Lung (tissue), 12 donors: ENCODE results near the gene SGSH. TPM values are rescaled to one million over a fixed set of nuclear protein-coding genes. Genes with fewer than 3 reads are reported as not detected.

ENCODE experiments used
- ATAC-seq: fragments of 200-7000 bp; cut with Tn5 transposase; one replicate; pipeline ENCODE4 v1.9.1; 2020; ENCODE audit warnings: moderate number of reproducible peaks; ENCODE audit not compliant: insufficient read depth, low FRiP score
- DNase-seq, 3 donors: peaks; one replicate each; pipeline ENCODE4 v3.0.0-alpha.2; 2013 to 2017
- H3K27ac ChIP-seq, 2 donors: one replicate each; pipeline ENCODE4 v1.5.1; 2013; ENCODE audit warnings: mild to moderate bottlenecking in 2 of 2, moderate library complexity in 2 of 2, control low read depth in 1 of 2, inconsistent platforms in 1 of 2, low read depth in 1 of 2, low read length in 1 of 2
- H3K27me3 ChIP-seq, 3 donors: one replicate each; pipeline ENCODE4 v1.5.1; 2013; ENCODE audit warnings: low read length in 2 of 3; ENCODE audit not compliant: control insufficient read depth in 3 of 3, insufficient read depth in 3 of 3
- H3K36me3 ChIP-seq, 4 donors: one replicate each; pipeline ENCODE4 v1.5.1; 2013; ENCODE audit warnings: low read length in 4 of 4, mild to moderate bottlenecking in 1 of 4, moderate library complexity in 1 of 4; ENCODE audit not compliant: control insufficient read depth in 4 of 4, insufficient read depth in 4 of 4
- H3K4me1 ChIP-seq, 5 donors: one replicate each; pipeline ENCODE4 v1.5.1; 2013; ENCODE audit warnings: low read length in 5 of 5, mild to moderate bottlenecking in 2 of 5, moderate library complexity in 1 of 5; ENCODE audit not compliant: control insufficient read depth in 5 of 5, insufficient read depth in 5 of 5
- H3K4me3 ChIP-seq: one replicate; pipeline ENCODE4 v1.5.1; 2013; ENCODE audit warnings: mild to moderate bottlenecking, control low read depth, moderate library complexity
- H3K9ac ChIP-seq, 2 donors: one replicate each; pipeline ENCODE4 v1.5.1; 2013; ENCODE audit warnings: low read length in 2 of 2, control low read depth in 1 of 2; ENCODE audit not compliant: insufficient read depth in 1 of 2
- H3K9me3 ChIP-seq, 4 donors: one replicate each; pipeline ENCODE4 v1.5.1; 2013; ENCODE audit warnings: low read length in 3 of 4, mild to moderate bottlenecking in 1 of 4, moderate library complexity in 1 of 4; ENCODE audit not compliant: control insufficient read depth in 4 of 4, insufficient read depth in 3 of 4
- WGBS, 2 donors: extraction: QIAGEN DNeasy Blood & Tissue Kit; methylation state at CpG; one replicate each; pipeline ENCODE4 v1.1.7; 2013; 5-methylcytosine and 5-hydroxymethylcytosine counted together
- polyA plus RNA-seq, 2 donors: library from polyadenylated mRNA; stranded (reverse); fragments of 200-250 nt; gene quantifications; one replicate each; pipeline ENCODE4 v1.2.1, GENCODE V29; 2013
- total RNA-seq, 2 donors: library from RNA; depleted of rRNA in 1 of 2; stranded (reverse); fragments of >200 nt in 1 of 2; gene quantifications; one replicate each; pipeline ENCODE4 v1.2.1, GENCODE V29; 2014 to 2021
- TF ChIP-seq, protein P1 (sequence below): IDR thresholded peaks from 2 replicates; pipeline ENCODE4 v1.5.1; 2012; ENCODE audit warnings: mild to moderate bottlenecking; ENCODE audit errors: control extremely low read depth, extremely low read depth
- donor health status: control.
- donor health status: control.
- donor health status: Bipolar disorder and iron deficiency.
- donor health status: healthy.
- donor health status: DM: yes; HTN: yes; CAD: no.

The SGSH gene
- total and polyA plus RNA-seq, 4 donors, result 27.5 to 75.1 (median 54.1) TPM

DNA sequence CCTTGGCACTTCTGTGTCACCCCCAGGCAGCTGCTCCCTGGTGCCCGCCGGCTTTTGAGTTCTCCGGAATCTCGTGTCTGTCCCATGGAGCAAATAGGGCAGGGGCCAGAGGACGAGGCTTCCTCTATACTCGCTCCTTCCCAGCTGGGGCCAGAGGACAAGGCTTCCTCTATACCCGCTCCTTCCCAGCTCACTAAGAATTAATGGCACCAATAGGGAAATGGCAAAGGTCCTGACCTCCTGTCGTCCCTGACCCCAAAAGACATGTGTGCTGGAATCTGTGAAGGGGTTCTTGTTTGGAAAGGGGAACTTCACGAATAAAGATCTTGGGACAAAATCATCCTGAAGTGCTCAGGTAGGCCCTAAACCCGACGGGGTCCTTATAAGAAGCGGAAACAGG, 7.6 kb downstream of the SGSH start:
- WGBS, 2 donors, result 85 to 92% methylated on average over 12 of the region's 12 CpGs
- no peaks in the 10 kb centered on the region for H3K27me3 ChIP-seq
- no peak for ATAC-seq
- DNase-seq, result no peak
- H3K9ac ChIP-seq, result no peak overlapping the region
- no peaks in the 10 kb centered on the region for H3K9me3 ChIP-seq
- H3K4me3 ChIP-seq, result no peak overlapping the region
- H3K4me1 ChIP-seq, result no peaks in the 10 kb centered on the region
- H3K36me3 ChIP-seq, result peaks cover 3 to 76% (median 31%) of the 10 kb centered on the region in 4 donors
- H3K27ac ChIP-seq, result no peak overlapping the region
- TF ChIP-seq, protein P1, sequence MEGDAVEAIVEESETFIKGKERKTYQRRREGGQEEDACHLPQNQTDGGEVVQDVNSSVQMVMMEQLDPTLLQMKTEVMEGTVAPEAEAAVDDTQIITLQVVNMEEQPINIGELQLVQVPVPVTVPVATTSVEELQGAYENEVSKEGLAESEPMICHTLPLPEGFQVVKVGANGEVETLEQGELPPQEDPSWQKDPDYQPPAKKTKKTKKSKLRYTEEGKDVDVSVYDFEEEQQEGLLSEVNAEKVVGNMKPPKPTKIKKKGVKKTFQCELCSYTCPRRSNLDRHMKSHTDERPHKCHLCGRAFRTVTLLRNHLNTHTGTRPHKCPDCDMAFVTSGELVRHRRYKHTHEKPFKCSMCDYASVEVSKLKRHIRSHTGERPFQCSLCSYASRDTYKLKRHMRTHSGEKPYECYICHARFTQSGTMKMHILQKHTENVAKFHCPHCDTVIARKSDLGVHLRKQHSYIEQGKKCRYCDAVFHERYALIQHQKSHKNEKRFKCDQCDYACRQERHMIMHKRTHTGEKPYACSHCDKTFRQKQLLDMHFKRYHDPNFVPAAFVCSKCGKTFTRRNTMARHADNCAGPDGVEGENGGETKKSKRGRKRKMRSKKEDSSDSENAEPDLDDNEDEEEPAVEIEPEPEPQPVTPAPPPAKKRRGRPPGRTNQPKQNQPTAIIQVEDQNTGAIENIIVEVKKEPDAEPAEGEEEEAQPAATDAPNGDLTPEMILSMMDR, result no peak

DNA sequence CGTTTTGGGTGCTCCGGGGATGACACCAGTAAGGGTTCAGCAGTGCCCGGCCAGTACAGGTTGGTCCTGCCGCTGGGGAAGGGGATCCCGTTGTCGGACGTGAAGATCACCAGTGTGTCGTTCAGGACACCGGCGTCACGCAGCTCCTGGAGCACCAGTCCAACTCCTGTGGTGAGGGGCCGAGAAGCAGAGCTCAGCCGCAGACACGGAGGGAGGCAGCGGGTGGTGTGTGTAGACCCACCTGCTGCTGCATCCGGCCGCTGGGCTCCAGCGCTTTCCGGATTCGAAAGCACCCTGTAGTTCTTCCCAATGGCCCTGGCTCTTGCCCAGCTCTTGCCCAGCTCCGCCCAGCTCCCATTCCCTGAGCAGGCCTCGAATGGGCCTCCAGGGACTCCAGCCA, 8.0 kb downstream of the SGSH start:
- Histone ChIP-seq H3K4me3 (no peak overlapping the region), H3K4me1 (no peaks in the 10 kb centered on the region), H3K9me3 (no peaks in the 10 kb centered on the region), H3K27ac (no peak overlapping the region), H3K27me3 (no peaks in the 10 kb centered on the region), H3K9ac (no peak overlapping the region), H3K36me3 (peaks cover 3 to 72% (median 27%) of the 10 kb centered on the region in 4 donors)
- DNase-seq, result no peak
- no peak for ATAC-seq
- WGBS, 2 donors, result 94 to 96% methylated on average over 22 of the region's 22 CpGs
- TF ChIP-seq, protein P1, result no peak

DNA sequence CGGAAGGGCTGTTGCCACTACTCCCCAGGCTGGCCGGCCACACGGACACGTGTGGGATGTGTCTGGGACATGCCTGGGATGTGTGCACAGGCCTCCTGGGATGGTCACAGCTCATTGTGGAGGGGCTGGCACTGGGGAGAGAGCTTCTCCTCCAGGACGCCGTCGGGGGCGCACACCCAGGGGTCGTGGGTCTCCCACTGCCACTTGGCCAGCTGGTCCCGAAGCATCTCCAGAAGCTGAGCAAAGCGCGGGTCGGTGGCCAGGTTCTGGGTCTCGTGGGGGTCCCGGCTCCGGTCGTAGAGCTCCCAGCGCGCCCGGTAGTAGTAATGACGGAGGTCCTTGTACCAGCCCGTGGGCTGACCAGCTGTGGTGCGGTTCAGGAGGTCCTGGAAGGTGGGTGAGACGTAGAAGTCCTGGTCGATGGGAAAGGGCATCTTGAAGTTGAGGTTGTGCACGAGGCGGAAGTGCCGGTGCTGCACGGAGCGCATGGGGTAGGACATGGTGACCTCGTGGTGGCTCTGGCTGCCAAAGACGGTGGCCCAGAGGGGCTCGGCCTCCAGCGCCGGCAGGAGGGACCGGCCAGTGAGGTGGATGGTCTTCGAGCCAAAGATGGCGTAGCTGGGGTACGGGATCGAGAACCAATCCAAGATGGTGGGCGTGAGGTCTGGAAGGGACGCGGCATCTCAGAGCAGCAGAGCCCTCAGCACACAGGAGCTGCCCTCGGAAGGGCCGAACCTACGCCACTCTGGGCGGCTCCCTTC, 9.6 kb downstream of the SGSH start:
- Histone ChIP-seq H3K4me1 (no peaks in the 10 kb centered on the region), H3K36me3 (peaks cover 3 to 64% (median 17%) of the 10 kb centered on the region in 4 donors), H3K27me3 (no peaks in the 10 kb centered on the region), H3K27ac (no peak overlapping the region), H3K4me3 (no peak overlapping the region), H3K9ac (no peak overlapping the region), H3K9me3 (no peaks in the 10 kb centered on the region)
- 94 to 96% methylated on average over 45 to 47 of the region's 47 CpGs for WGBS, 2 donors
- ATAC-seq, result no peak
- no peak for DNase-seq
- TF ChIP-seq, protein P1, result no peak

DNA sequence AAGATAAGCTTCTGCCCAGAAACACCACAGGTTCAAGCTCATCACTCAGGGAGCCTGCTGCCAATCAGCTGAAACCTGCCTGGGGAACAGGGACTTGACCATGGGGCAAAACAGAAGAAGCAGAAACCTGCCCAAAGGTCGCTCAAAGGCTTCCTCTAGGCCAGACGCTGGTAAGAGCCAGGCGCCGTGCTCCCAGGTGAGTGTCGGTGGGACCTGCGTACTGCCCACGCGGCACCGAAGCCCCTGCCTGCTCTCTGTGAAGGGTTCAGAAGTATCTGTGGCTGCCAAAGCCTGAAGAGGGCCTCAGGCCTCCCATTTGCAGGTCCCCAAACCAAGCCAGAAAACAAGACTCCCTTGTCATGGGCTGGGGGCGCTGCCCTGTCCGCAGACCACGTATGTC, 10.4 kb downstream of the SGSH start:
- WGBS, 2 donors, result 92 to 94% methylated on average over 12 of the region's 12 CpGs
- no peaks in the 10 kb centered on the region for H3K9me3 ChIP-seq
- DNase-seq, result no peak

More for the DNA sequence above, 10.4 kb downstream of the SGSH start:
- H3K4me1 ChIP-seq, result no peaks in the 10 kb centered on the region
- TF ChIP-seq, protein P1, result no peak
- H3K36me3 ChIP-seq, result peaks cover 2 to 59% (median 16%) of the 10 kb centered on the region in 4 donors
- no peak overlapping the region for H3K27ac ChIP-seq
- H3K4me3 ChIP-seq, result no peak overlapping the region
- H3K9ac ChIP-seq, result no peak overlapping the region
- no peaks in the 10 kb centered on the region for H3K27me3 ChIP-seq
- ATAC-seq, result no peak
